HG03060 (cell line): ENCODE measurements around the gene ZNF429.
"Not testable (repeated sequence)": the region's sequence is repeated elsewhere in the genome, so short reads cannot be mapped to it uniquely, and the experiment has no call there.

Experiments
- ATAC-seq: cut with Tn5 transposase; IDR thresholded peaks from one replicate; pipeline ENCODE4 v1.9.1; 2021; ENCODE audit warnings: low read depth, moderate number of reproducible peaks; ENCODE audit not compliant: unreplicated experiment

The ZNF429 gene

DNA sequence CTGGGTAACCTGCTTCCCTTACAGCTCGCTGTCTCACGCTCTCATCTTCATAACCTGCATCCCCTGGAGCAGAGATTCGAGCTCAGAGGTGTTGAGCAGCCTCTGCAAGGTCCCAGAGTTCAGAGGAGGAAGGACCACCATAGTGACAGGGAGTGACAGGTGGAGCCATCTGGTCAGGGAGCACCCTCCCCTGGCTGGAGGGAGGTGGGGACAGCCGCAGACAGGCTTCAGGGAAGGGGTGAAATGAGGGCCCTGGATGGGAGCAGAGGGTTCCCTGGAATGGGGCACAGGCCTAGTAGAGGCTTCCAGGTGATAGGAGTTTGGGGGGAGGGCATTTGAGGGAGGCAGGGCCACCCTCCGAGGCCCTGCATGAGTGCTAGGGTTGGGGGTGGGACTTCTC, 82.1 kb downstream of the ZNF429 start:
- ATAC-seq, result no peak

DNA sequence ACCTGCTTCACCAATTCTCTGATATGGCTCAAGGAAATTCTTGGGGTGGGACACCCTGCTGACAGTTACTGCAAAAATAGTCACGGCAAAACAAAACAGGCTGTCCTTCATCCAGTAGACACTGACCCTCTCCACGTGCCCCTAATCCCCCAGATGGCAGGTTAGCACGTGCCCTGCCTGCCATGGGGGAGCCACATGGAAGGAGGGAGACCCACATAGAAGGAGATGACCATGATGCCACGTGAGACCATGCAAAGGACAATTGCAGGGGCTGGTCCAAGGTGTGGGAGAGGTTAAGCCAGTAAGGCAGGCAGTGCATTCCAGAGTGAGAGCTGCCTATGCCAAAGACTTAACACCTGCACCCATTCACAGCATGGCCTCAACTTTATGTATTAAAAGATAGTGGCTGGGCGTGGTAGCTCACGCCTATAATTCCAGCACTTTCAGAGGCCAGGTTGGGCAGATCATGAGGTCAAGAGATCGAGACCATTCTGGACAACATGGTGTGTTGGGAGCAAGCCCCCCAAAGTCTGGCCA, 82.7 kb downstream of the ZNF429 start:
- ATAC-seq, result no peak

DNA sequence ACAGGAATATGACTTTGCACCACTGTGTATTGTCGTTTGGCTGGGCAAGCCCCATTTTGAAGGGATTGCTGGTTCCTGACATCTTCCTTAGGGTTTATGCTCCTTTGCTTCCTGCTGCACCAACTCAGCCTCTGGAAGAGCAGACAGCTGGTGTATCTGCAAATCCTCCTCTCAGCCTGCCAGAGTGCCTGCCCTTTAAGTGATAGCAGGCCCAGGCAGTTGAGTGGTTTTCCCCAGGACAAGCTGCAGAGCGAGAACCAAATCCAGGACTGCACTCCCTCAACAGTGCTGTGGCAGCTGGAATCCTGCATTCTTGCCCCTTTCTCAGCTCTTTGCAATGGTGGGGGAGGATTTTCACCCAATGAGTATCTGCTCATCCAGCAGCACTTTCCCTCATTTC, 85.5 kb downstream of the ZNF429 start:
- no peak for ATAC-seq

DNA sequence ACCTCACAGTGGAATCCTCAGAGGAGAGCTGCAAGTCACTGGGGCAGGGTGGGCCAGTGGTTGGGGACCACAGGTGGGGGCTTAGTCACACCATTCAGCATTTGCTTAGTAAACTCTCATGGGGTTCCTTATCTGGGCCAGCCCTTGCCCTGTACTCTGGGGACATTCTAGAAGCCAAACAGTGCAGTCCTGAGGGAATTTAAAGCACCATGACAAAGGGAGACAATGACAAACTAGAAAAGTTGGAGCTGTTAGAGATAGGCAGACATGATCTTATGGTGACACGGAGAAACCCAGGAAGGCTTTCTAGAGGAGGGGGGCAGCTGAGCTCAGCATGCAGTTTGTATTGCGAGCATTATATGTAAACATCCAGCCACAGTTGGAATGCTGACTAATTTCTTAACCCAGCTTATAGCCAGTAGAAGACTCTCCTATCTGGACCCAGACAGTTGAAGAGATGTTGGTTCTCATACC, 87.6 kb downstream of the ZNF429 start:
- ATAC-seq, result no peak

DNA sequence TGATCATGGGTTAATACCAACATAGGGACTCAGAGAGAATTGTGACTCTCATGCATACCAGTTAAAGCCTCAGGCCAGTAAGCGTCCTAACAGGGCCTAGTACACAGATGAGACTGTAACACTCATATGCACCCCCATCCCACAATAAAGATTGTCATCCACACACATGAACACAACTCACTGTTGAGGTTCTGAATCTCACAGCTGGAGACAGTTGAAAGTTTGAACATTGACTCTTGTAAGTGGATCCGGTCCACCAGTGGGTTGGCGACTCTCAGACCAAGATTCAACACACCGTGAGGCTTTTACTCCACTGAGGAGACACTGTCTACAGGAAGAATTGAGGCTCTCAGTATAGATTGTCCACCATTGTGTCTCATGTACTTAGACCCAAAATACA, 88.1 kb downstream of the ZNF429 start:
- no peak for ATAC-seq

DNA sequence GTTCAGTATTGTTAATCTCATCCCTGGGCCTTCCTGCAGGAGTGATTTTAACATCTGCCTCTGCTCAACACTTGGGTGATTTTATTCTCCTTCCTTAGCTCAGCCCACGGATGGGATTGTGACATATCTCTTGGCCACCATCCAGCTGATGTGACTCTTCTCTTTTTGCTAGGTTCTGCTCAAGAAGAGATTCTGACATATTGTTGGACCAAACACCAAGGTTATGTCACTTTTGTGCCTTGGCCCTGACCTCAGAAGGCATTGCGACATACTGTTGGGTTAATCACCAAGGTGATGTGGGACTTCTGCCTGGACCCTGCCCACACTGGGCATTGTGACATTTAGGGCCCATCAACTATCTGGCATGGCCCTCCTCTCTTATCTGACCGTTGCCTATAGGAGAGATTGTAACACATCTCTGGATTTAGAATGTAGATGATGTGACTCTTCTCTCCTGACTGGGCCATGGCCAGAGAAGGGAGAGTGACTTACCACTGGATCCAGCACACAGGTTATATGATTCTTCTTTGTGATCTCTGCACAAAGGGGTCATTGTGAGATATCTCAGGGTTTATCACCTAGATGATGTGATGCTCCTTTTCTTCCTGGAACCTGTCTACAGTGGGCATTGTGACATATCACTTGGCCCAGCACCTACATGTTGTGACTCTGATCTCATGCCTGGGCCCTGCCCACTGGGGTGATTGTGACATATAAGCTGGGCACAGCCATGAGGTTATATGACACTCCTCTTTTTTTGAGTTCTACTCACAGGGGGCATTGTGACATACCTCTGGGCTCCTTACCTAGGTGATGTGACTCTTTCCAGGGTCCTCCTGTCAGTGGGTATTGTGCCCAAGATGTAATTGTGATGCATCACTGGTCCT, 88.8 kb downstream of the ZNF429 start:
- no peak for ATAC-seq

DNA sequence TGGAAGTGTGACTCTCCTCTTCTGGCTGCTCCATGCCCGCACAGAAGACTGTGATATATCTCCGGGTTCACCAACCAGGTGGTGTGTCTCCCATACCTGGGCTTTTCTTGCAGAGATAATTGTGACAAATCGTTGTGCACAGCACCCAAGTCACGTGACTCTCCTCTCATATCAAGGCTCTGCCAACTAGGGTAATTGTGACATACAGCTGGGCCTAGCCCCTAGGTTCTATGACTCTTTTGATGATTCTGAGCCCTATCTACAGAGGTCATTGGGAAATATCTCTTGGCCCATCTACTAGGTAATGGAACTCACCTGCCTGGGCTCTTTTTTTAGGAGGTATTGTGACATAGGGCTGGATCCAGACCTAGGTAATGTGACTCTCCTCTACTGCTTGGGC, 89.8 kb downstream of the ZNF429 start:
- ATAC-seq, result no peak

DNA sequence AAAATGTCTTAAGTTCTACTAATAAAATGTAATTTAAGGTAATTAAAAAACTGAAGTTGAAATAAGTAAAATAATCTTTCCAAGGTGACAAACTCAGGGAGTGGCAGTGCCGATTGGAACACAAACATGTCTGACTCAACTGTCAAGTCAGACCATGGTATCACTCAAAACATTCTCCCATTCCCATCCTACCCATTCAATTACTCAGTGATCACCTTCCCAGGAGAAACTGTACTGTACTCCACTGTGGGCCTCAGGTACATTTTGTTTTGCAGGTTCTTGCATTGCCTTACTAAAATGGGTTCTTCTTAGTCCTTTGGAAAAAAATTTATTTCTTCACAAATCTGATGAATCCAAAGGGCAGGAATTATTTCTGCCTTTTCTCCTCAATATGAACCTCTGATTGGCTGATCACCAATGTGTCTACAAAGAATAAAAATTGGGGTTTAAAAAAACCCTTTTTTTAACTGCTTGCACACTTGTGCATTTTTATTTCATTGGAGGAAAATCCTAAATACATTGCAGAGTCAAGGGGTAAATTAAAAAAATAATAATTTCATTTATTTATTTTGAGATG, 96.8 kb downstream of the ZNF429 start:
- no peak for ATAC-seq

DNA sequence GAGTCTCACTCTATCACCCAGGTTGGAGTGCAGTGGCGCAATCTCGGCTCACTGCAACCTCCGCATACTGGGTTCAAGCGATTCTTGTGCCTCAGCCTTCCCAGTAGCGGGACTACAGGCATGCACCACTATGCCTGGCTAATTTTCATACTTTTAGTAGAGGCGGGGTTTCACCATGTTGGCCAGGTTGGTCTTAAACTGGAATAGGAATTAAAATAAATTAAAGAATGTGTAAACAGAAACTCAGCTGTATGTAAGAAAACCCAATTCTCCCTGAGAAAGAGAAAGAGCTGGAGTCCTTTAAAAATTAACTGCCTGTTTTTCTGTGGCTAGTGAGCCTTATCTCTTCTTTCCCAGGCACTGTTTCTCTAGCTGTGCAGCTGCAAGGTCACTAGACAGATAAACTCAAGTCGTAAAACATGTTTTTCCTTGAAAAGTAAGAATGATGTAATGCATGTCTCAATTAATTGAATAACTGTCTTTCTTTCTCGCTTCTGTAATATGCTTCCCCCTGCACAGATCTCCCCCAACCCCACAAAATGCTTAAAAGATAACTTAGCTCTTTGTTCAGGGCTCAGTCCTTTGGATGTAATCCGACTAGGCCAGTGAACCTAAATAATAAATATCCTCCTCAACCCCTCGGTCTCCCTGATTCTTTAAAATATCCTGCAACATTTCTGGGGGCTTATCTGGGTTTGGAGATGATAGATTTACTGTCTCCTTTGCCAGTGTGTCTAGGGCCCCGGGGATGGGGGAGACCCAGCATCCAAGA, 97.4 kb downstream of the ZNF429 start:
- not testable (repeated sequence) for ATAC-seq

DNA sequence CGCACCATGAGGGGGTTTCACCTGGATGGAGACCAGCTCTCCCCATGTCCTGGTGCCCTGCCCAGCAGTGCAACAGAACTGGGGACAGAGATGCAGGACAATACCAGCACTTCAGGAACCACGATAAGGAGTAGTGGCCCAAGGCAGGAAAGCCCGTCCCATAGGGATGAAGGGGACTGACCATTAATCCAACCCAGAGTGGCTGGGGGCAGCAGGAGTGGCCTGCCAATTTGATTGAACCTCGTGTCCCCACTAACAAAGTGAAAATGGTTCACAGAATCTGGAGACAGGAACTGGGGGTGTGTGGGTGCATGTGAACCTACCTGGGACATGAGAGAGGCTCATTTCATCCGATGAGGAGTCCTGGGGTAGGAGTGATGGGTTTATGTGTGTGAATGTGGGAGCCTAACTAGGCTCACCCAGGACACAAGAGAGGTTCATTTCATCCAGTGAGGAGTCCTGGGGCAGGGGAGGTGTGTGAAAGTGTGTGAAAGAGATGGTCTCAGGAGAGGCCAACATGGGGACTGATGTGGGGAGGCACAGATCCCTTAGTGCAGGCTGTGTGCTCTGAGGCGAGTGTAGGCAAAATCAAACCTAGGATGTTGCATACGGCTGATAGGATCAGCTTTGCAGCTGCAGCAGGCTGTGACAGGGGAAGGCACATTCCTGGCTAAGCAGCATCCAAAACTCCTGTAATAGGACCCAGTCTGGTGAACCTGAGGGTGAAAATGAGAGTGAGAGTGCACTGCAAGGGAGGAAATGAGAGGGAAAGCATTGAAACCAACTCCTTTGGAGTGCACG, 98.2 kb downstream of the ZNF429 start:
- ATAC-seq, result no peak

DNA sequence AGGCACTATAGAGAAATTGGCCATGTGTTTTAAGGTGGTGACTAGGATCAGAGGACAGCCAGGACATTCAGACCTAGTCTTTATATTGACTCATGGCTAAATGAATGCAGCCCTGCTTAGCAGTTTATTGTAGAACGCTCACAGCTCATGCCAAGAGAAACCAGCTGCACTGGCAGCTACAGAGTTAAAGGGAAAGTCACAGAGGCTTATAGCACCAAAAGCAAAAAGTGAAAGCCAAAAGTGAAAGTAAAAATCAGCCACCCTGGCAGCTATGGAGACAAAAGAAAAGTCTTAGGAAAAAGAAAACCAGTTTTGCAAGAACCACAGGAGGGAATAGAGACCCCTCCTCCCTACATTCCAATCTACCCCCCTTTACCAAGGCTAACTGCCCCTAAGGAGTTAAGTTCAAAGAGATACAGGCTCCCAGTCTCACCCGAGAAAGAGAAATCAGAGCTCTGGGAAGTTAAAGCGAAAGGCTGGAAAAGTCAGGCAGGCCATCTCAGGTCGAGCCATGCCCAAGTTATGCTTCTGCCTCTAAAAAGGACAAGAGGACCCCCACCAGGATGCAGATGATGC, 99.0 kb downstream of the ZNF429 start:
- ATAC-seq, result no peak
